ENCODE data around the gene NUP210.
"Not testable (repeated sequence)": the region's sequence is repeated elsewhere in the genome, so short reads cannot be mapped to it uniquely, and the experiment has no call there.

The NUP210 gene

GRCh38 chr3:13377741-13378140 lies 42.4 kb downstream of the NUP210 start:
- DNase-seq (ENCODE audit: low read depth in 1 of 2, low spot score in 1 of 2) = not testable (repeated sequence)

GRCh38 chr3:13377021-13377420 lies 43.1 kb downstream of the NUP210 start:
- no peak for DNase-seq (ENCODE audit: low read depth in 1 of 2, low spot score in 1 of 2)

- no peak for DNase-seq (ENCODE audit: low read depth in 1 of 2, low spot score in 1 of 2)
Observed at GRCh38 chr3:13376091-13376490, 44.0 kb downstream of the NUP210 start.

GRCh38 chr3:13375464-13375863 lies 44.7 kb downstream of the NUP210 start:
- no peak for DNase-seq (ENCODE audit: low read depth in 1 of 2, low spot score in 1 of 2)

GRCh38 chr3:13373975-13374586 lies 46.0 kb downstream of the NUP210 start:
- DNase-seq (ENCODE audit: low read depth in 1 of 2, low spot score in 1 of 2) = no peak

GRCh38 chr3:13372656-13373055 lies 47.5 kb downstream of the NUP210 start:
- no peak for DNase-seq (ENCODE audit: low read depth in 1 of 2, low spot score in 1 of 2)

GRCh38 chr3:13372126-13372525 lies 48.0 kb downstream of the NUP210 start:
- no peak for DNase-seq (ENCODE audit: low read depth in 1 of 2, low spot score in 1 of 2)

GRCh38 chr3:13371100-13372075 lies 48.7 kb downstream of the NUP210 start:
- no peak for DNase-seq (ENCODE audit: low read depth in 1 of 2, low spot score in 1 of 2)

GRCh38 chr3:13370609-13371008 lies 49.5 kb downstream of the NUP210 start:
- DNase-seq (ENCODE audit: low read depth in 1 of 2, low spot score in 1 of 2) = no peak

GRCh38 chr3:13370055-13370454 lies 50.1 kb downstream of the NUP210 start:
- no peak for DNase-seq (ENCODE audit: low read depth in 1 of 2, low spot score in 1 of 2)

- no peak for DNase-seq (ENCODE audit: low read depth in 1 of 2, low spot score in 1 of 2)
Observed at GRCh38 chr3:13368834-13369233, 51.3 kb downstream of the NUP210 start.

- no peak for DNase-seq (ENCODE audit: low read depth in 1 of 2, low spot score in 1 of 2)
Observed at GRCh38 chr3:13367728-13368127, 52.4 kb downstream of the NUP210 start.

- DNase-seq (ENCODE audit: low read depth in 1 of 2, low spot score in 1 of 2) = no peak
Observed at GRCh38 chr3:13365390-13366379, 54.4 kb downstream of the NUP210 start.

- DNase-seq (ENCODE audit: low read depth in 1 of 2, low spot score in 1 of 2) = no peak
Observed at GRCh38 chr3:13364602-13365271, 55.4 kb downstream of the NUP210 start.

- DNase-seq (ENCODE audit: low read depth in 1 of 2, low spot score in 1 of 2) = no peak
Observed at GRCh38 chr3:13362551-13362950, 57.6 kb downstream of the NUP210 start.

- DNase-seq (ENCODE audit: low read depth in 1 of 2, low spot score in 1 of 2) = no peak
Observed at GRCh38 chr3:13359916-13360315, 60.2 kb downstream of the NUP210 start.

- no peak for DNase-seq (ENCODE audit: low read depth in 1 of 2, low spot score in 1 of 2)
Observed at GRCh38 chr3:13358643-13359042, 61.5 kb downstream of the NUP210 start.

GRCh38 chr3:13358051-13358450 lies 62.1 kb downstream of the NUP210 start:
- DNase-seq (ENCODE audit: low read depth in 1 of 2, low spot score in 1 of 2) = no peak

GRCh38 chr3:13357074-13357473 lies 63.0 kb downstream of the NUP210 start:
- no peak for DNase-seq (ENCODE audit: low read depth in 1 of 2, low spot score in 1 of 2)

- DNase-seq (ENCODE audit: low read depth in 1 of 2, low spot score in 1 of 2) = no peak
Observed at GRCh38 chr3:13353936-13354542, 66.1 kb downstream of the NUP210 start.

All from activated CD4-positive, alpha-beta T cell treated with anti-CD3 and anti-CD28 coated beads, Interleukin-2, amount 50 U/mL, for 24 hours (primary cell).